KG1 (cell line): ENCODE measurements around the gene SND1.

ENCODE experiments used
- DNase-seq: peaks from one replicate; lab custom pipeline; 2025; lab: John Stamatoyannopoulos, UW

SND1 gene

DNA sequence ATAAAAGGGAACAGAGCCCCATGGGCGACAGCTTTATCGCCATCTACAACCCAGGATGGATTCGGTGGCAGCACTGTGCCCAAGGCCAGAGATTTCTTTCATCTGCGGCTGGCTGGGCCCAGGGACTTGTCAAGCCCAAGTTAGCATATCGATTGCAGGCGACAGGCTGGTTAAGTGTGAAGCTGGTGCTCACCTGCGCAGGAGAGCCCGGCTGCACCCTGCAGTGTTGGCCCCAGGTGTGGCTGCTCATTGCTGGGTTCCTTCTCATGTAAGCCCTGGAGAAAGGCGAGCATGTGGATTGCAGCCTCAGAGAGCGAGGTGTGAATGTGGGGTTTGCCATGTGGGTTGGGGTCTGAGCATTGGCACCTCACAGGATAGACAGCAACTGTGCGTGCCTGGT is 419.8 kb downstream of the SND1 start:
- no peak for DNase-seq

DNA sequence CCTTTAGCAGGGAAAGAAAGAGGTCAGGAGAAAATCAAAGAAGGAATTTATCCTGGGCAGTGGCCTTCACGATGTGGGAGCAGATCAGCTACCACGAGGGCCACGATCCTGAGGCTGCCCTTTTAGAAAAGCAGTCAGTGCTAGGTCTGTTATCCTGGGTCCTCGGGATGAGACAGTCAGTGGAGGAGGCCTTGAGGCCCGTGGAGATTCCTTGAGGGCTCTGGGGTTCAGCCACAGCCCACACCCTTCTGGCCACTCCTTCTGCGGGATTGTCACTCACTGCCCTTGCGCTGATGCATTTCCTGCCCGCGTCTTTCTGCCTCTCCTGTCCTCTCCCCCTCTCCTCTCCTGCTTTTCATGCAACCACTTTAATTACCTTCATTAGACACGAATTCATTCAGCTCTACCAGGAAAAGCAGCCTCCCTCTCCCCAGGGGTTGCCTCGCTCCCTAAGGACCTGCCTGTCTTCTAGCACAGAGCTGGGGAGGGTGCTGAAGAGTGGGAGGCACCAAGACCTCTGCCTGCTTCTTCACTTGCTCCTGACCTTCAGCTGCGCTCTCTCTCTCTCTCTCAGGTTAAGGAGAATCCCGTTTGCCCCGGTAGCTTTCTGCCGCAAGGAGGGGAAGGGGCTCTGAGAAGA is 421.8 kb downstream of the SND1 start:
- DNase-seq: no peak

DNA sequence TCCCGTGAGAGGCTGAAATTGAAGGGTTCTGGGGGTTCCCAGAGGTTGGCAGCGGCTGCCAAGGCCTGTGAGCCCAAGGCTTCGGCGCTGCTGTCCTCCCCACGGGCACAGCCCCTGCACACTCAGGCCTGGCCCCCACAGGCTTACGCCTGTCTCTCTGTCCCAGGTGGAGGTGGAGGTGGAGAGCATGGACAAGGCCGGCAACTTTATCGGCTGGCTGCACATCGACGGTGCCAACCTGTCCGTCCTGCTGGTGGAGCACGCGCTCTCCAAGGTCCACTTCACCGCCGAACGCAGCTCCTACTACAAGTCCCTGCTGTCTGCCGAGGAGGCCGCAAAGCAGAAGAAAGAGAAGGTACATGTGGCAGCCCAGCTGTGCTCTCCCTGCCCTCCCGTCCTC is 422.3 kb downstream of the SND1 start:
- no peak for DNase-seq

DNA sequence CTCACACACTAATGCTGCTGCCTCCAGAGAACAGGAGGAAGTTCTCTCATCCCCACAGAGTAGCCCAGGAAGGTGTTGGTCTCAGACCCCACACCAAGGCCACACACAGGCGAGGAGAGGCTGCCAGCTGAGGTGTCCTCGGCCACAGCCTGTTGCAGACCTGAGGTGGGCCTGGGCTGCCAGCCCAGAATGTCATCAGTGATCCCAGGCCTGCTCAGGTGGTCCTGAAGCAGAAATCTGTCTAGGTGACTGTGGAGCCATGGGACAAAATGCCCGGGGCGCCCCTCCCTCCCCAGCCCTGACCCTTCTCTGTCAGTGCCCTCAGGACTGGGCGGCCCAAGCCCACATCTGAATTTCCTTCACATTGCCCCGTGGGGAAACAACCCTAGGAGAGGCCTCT is 422.7 kb downstream of the SND1 start:
- no peak for DNase-seq

DNA sequence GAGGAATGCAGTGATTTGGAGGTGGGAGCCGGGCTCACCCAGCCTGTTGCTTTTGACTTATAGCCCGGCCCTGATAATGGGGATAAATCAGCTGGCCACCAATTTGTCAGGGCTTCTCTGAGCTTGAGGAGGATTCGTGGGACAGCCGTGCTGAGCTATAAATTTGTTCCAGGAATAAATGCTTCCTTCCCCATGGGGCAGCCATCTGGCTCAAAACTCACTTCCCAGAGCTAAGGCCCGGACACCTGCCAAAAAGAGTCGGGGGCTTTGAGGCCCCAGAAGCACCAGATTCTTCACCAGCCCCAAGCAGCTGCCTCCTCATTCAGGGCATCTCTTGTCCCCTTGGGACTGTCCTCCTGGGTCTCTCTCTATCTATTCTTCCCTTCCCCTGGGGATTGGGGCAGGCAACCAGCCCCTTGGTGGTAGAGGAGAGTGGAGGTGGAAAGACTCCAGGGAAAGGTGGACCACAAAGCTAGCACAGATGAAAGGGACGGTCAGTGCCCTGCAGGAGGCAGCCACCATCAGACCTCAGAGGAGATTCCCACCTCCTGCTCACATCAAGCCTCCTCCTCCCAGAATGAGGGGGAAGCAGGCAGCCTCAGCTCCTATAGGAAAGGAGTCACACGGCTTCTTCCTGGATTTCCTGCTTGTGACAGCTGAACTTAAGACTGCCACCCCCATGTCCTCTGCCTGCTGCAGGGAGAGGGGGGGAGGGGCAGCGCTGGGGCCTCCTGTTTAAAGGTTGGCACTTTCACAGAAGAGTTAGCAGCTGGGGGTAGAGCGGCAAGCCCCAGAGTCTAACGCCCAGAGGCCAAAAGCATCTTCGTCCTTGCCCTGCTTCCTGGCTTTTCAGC is 423.5 kb downstream of the SND1 start:
- no peak for DNase-seq

DNA sequence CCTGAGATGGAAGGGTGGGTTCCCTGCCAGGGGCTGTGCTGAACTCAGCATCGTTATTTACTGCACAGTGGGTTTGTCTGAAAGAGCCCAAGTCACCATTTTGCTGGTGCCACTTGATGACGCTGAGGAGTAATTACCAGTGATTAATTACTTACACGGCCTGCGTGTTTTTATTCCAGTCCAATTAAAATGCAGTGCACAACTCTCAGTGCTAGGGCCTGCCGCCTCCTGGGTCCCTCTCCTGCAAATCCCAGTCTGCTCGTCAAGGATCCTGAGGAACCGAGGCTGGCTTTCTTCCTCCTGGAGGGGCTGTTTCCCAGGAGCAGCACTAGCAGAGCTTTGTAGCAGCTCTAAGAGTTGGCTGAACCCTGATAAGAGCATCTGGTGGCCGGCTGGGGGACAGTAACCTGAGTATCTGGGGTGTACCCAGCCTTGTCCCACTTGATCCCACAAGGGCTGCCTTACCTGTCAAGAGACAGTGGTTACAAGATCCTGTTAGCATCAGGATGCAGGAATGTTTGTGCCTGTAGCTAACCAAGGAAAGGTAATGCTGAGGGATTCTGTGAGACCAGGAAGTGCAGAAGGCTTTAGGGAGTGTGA is 424.3 kb downstream of the SND1 start:
- no peak for DNase-seq

DNA sequence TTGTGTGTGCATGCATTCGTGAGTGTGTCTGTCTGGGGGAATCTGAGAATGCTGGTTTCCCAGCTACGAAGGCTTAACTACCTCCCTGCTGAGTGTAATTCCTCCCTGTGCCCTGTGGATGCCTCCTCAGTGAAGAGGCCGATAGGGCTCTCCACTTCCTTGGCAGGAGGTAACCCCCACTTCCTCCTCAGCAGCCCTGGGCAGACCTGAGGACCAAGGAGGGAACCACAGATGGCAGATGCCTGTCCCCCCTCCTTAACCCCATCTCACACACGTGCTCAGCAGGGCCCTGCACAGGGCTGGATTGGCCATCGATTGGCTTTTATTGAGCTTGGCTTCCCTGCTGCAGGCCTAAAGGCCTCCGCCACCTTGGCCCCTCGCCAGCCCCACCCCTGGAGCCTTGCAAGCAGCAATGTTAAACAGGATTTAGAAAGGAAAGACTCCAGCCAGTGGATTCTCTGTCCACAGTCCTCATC is 424.8 kb downstream of the SND1 start:
- DNase-seq: no peak

DNA sequence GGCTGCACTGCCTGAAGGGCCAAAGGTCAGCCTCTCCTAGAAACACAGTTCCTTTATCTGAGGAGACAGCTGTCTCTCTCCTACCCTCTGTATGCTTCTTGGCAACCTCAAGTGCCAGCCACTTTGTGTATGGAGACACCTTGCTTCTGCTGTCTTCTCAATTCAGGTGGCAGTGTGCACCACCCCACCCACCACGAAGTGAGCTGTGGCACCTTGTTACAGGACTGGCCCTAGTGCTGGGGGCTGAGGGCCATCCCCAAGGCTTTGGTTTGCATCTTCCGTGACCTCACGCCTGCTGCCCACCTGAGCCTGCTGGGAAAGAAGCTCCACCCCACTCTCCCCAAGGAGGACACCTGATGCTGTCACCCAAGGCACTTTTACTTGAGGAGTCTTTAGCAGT is 426.3 kb downstream of the SND1 start:
- DNase-seq: no peak

DNA sequence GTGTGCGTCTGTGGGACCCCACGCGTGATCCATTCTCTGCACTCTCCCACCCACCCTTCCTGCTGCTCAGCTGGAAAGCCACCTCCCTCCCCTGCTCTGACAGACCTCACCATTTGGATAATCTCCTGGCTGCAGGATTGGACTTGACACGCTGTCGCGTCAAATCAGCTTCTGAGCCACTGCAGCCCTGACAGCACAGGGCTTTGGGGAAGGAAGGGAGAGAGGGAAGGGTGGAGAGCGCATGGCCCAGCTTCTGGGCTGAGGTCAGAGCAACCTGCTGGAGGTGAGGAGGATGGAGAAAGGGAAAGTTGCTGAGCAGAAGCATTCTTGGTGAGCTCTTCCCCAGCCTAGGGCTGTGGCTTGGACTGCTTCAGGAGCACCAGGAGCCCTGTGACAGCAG is 428.2 kb downstream of the SND1 start:
- no peak for DNase-seq

DNA sequence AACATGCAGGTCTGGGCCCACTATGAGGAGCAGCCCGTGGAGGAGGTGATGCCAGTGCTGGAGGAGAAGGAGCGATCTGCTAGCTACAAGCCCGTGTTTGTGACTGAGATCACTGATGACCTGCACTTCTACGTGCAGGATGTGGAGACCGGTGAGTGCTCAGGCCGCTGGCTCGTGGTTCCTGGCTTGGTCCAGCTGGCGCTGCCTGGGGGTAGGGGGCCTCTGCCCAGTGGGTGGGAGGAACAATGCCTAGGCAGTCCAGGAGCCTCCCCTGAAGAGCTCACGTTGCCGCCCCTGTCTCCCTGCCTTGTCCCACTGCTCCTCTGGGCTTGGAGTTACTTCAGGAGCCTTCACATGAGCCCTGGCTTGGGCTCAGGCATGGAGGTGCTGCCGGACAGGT is 429.4 kb downstream of the SND1 start:
- DNase-seq: no peak

DNA sequence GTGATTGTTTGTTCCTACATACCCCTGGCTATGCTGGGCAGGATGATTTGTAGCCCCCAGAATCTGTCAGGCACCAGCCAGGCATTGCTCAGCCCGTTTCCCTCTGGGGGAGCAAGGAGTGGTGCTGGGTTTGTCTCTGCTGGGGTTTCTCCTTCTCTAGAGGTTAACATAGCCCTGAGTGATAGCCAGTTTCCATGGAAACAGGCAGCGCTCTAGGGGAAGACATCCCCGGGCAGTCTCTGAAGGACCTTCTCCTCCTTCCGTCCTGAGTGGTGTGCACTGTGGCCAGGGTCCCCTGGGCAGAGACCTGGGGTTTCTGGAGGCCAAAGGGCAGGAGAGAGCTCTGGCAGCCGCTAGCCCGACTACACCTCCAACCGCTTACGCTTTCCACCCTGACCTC is 429.8 kb downstream of the SND1 start:
- no peak for DNase-seq

DNA sequence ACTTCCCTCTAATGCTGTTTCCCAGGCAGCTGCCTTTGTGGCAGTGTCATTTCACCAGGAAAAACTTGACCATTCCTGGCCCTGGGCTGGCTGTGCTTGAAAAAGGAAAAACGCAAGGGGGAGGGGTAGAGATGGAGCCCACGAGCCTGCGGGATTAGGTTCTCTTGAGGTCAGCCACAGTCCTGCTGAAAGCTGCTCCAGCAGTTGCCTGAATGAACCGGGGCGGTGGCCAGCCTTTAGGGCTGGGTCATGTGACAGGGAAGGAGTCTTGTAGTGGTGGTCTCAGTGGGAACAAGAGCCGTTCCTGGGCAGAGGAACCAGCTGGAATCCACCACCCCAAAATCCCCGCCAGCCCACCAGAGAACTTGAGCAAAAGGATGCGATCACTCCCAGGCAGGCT is 430.4 kb downstream of the SND1 start:
- no peak for DNase-seq

DNA sequence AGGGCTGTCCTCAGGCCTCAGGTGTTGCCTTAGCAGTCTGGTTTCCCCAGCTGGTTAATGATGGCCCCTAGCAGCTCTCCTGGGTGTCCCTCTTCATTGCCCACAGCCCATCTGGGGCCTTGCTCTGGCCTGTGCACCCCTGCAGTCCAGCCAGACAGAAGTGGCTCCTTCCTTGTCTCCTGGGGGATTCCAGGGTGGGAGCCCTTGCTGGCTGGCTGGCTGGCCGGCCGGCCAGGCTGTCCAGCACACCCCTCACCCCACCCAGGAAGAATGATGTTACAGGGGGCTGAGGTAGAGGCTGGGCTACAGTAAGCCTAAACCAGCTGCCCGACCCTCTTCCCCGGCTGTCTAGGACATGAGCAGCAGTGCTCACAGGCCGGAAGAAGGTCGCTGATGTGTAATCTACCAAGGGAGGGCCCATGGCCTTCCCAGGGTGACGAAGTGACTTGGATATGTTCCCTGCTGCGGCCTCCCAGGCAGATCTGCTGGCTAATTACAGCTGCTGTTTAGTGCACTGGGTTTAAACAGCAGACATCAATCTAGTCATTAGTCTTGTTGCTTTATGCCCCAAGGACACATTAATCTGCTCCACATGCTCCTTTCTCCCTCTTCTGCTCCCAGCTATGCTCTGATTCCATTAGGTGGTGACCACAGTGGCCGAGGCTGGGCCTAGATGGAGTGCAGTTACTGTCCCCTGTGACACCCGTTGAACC is 433.1 kb downstream of the SND1 start:
- no peak for DNase-seq

DNA sequence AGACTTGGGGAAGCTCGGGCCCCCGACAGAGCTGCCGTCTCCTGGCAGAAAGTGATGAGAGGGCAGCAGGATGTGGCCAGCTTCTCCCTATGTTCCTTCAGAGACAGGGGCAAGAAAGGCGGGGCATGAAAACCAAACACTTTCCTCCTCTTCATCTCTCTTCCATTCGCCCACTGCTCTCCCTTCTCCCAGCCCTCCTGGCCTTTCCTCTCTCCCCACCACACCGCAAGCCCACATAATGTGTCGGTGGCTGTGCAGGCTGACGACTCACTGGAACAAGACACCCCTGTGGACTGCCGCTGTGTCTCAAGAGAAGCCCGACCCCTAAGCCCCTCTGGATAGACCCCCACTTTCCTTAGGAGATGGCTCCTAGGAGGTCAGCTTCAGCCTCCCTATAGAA is 438.5 kb downstream of the SND1 start:
- DNase-seq: no peak

DNA sequence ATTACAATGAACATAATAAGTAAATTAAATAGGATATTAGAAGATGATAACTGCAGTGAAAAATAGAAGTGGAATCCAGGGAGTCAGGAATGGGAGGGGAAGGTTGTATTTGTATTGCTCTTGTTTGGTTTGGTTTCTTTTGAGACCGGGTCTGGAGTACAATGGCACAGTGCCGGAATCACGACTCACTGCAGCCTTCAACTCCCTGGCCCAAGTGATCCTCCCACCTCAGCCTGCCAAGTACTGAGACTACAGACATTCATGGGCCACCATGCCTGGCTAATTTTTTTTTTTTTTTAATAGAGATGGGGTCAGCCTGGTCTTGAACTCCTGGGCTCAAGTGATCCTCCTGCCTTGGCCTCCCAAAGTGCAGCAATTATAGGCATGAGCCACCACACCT is 439.1 kb downstream of the SND1 start:
- no peak for DNase-seq

DNA sequence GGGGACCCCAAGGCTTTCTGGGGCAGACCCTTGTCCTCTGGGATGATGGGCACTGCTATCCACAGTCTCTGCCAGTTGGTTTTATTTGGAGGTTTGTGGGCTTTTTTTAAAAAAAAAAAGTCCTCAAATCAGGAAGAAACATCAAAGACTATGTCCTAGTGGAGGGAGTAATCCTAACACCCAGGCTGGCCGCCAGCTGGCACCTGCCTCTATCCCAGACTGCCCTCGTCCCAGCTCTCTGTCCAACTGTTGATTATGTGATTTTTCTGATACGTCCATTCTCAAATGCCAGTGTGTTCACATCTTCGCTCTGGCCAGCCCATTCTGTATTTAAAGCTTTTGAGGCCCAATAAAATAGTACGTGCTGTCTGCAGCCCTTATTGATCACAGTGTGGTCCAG is 440.2 kb downstream of the SND1 start:
- no peak for DNase-seq

DNA sequence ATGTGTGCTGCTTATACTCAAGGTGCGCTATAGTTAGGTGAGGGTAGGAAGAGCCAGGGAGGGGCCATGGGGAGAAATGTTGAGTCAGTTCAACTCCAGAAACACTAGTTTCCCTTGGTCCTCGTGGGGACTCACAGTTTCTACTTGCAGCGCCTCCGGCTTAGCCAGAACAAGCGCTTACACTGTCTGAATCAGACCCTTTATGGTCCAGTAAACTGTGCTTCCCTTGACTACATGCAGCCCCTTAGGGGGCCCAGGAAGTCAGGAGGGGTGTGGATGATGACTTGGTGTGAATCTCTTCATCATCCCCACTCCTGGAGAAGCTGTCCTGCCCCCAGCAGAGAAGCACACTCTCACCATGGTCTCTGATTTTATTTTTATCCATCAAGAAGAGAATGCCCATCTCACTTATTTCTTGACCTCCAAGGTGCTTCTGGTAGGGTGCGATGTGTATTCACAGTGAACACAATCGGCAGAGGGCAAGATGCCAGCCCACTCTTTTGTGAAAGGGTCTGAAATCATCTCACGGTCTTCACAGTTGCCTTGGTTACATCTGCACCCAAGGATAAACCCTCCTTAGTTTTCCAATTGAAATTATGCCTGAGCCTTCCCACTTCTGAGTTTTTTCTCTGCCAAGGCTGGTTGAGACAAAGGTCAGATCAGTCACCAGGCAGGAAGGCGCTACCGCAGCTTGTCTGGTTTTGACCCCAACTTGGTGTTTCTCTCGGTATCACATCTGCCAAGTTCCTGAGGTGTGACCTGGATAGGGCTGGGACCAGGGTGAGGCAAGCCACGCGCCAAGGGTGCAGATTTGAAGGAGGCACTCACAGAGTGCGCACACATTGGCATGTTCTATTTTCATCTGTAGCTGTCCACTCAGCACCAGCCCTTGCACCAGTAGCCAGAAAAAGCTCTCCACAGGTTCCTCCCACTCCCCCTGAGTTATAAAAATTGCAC is 441.9 kb downstream of the SND1 start:
- DNase-seq: no peak

DNA sequence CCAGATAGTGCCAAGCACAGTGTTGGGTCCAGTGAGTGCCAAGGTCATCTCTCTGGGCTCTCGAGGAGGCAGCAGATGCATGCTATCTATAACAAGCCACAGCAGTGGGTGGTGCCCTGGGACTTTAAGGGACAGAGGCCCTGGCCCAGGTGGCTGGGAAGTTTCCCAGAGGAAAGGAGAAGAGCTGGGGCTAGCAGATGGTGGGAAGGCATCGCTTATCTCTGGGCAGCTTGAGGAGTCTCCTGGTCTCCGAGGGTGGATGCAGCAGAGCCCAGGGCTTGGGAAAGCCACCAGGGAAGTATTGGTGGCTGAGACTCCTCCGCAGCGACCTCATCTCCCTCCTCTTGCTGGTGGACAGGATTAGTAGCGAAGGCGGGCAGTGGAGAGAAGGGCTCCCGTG is 442.7 kb downstream of the SND1 start:
- DNase-seq: no peak

DNA sequence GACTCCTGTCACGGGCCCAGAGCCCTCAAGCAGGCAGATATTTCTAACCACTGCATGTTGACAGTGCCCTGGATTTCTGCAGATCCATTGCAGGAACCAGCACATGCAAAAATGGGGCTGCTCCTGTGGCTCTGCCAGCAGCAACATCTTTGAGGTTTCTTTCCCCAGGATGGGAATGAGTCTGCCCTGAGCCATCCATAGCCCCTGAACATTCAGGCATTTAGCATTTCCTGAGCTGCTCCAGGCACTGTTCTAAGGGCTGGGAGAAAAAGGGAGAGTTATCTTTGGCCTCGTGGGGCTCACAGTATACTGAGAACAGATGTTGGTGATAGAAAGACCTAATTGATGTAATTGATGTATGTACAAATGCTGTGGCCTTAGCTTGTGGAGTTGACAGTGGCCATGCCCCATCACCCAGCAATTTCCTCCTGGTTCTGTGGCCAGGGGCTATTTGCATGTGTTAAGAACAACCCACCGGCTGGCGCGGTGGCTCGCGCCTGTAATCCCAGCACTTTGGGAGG is 445.3 kb downstream of the SND1 start:
- DNase-seq: no peak

DNA sequence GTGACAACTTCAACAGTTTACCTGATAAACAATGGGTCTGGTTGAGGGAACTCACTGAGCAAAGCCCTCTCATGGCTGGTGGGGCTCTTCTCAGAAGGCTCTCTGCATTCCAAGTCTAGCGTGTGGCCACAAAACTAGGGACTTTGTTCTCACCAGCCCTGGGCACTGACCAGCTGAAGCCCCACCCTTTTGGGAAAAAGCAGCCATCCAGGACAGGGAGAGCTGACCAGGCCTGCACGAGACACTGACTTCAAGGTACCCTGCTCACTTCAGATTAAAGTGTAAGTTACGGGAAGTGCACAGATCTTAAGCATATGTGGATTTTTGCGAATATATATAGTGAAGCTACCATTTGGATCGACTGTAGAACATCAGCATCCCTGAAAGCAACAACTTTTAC is 446.6 kb downstream of the SND1 start:
- no peak for DNase-seq

DNA sequence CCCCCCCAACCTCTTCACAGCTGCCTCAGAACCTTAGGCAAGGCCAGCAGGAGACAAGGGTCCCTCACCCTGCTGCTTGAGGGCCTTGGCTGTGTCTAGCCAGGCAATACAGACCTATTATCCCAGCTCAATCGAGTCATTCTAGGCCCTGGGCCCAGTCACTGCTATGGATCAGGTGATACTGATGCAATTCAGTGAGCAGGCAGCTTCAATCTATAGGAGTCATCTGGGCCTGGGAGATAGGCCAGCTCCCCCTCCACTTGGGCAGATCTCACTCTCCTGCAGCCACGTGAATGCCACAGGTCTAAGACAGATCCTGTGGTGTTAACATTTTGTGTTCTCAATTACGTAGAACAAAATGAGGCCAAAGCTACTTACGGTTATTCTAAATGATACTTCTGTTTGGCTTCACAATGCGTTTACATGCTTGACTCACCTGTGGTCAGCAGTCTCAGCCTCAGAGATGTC is 447.2 kb downstream of the SND1 start:
- no peak for DNase-seq
